Mesodermal cell (in vitro differentiated cells): ENCODE data around the gene OPCML.

Experiments
- H3K27ac ChIP-seq: 2 replicates; pipeline ENCODE4 v1.7.0; 2013; ENCODE audit warnings: mild to moderate bottlenecking, low read depth, low read length, moderate library complexity; ENCODE audit not compliant: severe bottlenecking
- H3K36me3 ChIP-seq: 2 replicates; pipeline ENCODE4 v1.7.1; 2013; ENCODE audit warnings: mild to moderate bottlenecking, low read length, moderate library complexity; ENCODE audit not compliant: control insufficient read depth, insufficient read depth
- H3K4me1 ChIP-seq: one replicate; pipeline ENCODE4 v1.7.1; 2013; ENCODE audit warnings: mild to moderate bottlenecking, low read length; ENCODE audit not compliant: insufficient read depth, control insufficient read depth, poor library complexity, severe bottlenecking
- H3K4me3 ChIP-seq: 2 replicates; pipeline ENCODE4 v1.7.0; 2013; ENCODE audit warnings: low read length, control low read depth, mild to moderate bottlenecking; ENCODE audit not compliant: insufficient read depth, poor library complexity, severe bottlenecking; ENCODE audit errors: extremely low read depth
- H3K9me3 ChIP-seq: 2 replicates; pipeline ENCODE4 v1.7.1; 2013; ENCODE audit warnings: mild to moderate bottlenecking, low read length, moderate library complexity; ENCODE audit not compliant: control insufficient read depth
- WGBS, 2 experiments: methylation state at CpG; one replicate each; pipeline ENCODE4 v1.1.5; 2013; ENCODE audit warnings: missing lambda C conversion rate in 2 of 2; ENCODE audit not compliant: insufficient coverage in 2 of 2; 5-methylcytosine and 5-hydroxymethylcytosine counted together

OPCML gene

DNA sequence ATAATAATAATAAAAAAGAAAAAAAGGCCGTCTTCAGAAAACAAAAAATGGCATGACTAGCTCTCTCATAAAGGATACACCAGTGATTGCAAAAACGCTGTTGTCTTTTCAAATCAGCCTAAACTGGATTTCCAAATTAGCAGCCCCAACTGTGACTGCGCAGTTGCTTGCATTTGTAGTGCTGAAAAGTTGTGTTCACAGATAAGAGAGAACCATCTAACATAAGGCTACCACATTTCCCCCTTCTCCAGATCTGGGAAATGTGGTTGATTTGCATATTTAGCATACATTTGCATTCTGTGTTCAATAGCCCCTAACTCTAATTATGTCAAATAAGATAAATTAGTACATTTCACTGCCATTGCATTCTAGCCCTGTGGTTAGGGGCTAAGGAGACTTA, 650.7 kb downstream of the OPCML start:
- 17 to 42% methylated on average over 1 to 2 of the region's 3 CpGs for WGBS, 2 experiments
- Histone ChIP-seq H3K4me3 (no peak overlapping the region), H3K36me3 (no peaks in the 10 kb centered on the region), H3K27ac (no peak overlapping the region), H3K9me3 (no peaks in the 10 kb centered on the region), H3K4me1 (peaks cover 5% of the 10 kb centered on the region)

DNA sequence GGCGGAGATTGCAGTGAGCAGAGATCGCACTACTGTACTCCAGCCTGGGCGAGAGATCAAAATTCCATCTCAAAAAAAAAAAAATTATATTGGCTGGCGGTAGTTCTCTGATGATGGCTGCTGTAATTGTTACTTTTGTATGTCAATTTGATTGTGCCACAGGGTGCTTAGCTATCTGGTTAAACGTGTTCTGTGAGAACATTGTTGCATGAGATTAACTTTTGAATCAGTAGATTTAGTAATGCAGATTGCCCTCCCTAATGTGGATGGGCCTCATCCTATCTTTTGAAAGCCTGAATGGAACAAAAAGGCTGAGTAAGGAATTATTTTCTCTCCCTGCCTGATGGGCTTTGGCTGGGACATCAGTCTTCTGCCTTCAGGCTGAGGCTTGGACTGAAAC, 654.2 kb downstream of the OPCML start:
- WGBS, 2 experiments = 93 to 100% methylated on average over 1 to 4 of the region's 5 CpGs
- Histone ChIP-seq H3K27ac (no peak overlapping the region), H3K9me3 (no peaks in the 10 kb centered on the region), H3K4me1 (no peaks in the 10 kb centered on the region), H3K36me3 (no peaks in the 10 kb centered on the region), H3K4me3 (no peak overlapping the region)

DNA sequence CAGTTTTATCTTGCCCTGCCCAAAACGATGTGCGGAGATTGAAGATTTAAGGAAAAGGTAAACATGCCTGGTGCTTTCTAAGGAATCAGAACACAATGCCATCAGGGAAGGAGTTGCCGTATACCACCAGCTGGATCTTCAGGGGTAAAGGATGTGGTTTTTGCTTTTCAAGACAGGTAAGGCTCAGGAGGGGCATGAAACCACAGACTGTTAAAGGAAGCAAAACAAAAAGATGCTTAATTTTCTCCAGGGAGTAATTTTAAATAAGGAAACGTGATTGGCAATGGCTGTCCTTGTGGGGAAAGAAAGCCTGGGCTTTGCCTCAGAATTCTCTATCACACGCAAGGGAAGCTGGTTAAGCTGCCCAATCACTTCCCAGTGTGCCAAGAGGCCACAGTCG, 655.6 kb downstream of the OPCML start:
- WGBS, 2 experiments = 89 to 93% methylated on average over 5 of the region's 6 CpGs
- Histone ChIP-seq H3K27ac (no peak overlapping the region), H3K4me3 (no peak overlapping the region), H3K36me3 (no peaks in the 10 kb centered on the region), H3K9me3 (no peaks in the 10 kb centered on the region), H3K4me1 (no peaks in the 10 kb centered on the region)

DNA sequence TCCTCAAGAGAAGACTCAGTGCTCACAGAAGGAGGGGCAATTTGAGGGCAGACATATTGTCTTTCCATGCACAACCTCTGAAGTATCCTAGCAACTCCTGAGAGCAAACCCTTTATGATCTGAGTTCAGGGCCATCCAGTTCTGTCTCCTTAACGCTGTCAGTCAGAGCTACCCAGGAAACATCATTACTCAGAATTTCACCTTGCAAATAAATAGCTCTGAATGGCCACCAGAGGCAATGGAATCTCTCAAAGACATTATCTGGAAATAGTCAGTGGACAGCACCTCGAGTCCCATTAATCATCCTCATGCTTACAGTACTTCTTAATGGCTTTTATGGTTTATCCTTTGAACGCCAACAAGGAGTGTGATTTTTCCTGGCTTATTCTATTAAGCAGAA, 656.1 kb downstream of the OPCML start:
- Histone ChIP-seq H3K4me3 (no peak overlapping the region), H3K4me1 (no peaks in the 10 kb centered on the region), H3K36me3 (no peaks in the 10 kb centered on the region), H3K9me3 (no peaks in the 10 kb centered on the region), H3K27ac (no peak overlapping the region)
- 88 to 100% methylated on average over 1 to 2 of the region's 3 CpGs for WGBS, 2 experiments

DNA sequence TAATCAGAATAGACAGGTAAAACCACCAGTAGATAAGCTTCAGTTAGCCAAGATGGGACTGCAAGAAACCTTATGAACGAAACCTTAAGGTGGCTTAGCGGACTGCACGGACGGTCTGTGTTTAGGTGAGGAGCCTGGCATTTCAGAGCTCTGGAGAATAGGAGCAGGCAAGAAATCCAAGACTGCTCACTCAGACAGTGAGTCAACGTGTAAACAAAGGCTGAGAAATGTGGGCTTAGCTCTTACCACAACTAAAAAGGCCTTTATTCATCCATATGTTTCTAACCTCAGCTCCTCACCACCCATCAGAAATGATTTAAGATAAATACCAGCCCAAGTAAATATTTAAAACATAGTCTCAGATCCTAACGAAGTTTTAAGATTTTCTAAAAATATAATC, 657.7 kb downstream of the OPCML start:
- no peak overlapping the region for H3K27ac ChIP-seq
- H3K36me3 ChIP-seq = no peaks in the 10 kb centered on the region

DNA sequence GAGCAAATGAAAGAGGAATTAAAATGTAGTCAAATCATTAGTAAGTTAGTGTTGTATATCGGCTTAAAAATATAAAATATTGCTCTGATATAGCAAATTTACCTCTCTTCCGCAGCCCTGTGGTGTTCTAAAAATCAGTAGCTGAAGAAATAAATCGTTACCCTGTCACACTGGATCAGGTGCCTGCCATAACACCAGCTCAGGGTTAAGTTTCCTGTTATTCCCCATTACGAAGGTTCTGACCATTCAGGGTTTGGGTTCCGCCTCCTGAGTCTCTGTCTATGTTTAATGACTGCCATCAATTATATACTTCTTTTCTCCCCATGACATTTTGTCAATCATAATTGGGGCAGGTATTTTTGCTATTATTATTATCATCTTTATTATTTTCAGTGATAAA, 658.5 kb downstream of the OPCML start:
- WGBS, 2 experiments = 83 to 93% methylated on average over 3 of the region's 5 CpGs
- no peaks in the 10 kb centered on the region for H3K4me1 ChIP-seq
- no peak overlapping the region for H3K4me3 ChIP-seq
- no peak overlapping the region for H3K27ac ChIP-seq
- no peaks in the 10 kb centered on the region for H3K36me3 ChIP-seq
- no peaks in the 10 kb centered on the region for H3K9me3 ChIP-seq

More for the DNA sequence above, 657.7 kb downstream of the OPCML start:
- WGBS, 2 experiments = 87 to 92% methylated on average over 4 to 5 of the region's 6 CpGs
- H3K4me3 ChIP-seq = no peak overlapping the region
- H3K4me1 ChIP-seq = no peaks in the 10 kb centered on the region
- H3K9me3 ChIP-seq = no peaks in the 10 kb centered on the region

DNA sequence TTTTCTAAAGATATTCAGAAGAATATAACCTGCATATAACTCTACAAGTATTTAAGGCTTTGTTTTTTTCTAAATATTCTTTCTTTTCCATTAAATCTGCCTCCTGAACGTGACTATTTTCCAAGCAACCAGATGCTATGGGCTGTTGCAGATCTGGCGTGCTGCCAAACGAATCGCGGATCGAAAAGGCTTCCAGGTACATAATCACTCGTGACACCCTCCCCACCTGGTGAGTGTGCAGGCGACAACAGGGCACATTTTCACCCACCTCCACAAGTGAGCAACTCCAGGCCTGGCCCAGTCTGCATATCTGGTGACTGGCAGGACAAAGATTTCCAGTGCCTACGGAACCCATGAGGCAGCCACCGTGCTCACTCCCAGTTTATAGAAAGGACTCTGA, 660.1 kb downstream of the OPCML start:
- no peaks in the 10 kb centered on the region for H3K9me3 ChIP-seq
- no peak overlapping the region for H3K4me3 ChIP-seq
- no peaks in the 10 kb centered on the region for H3K36me3 ChIP-seq
- no peaks in the 10 kb centered on the region for H3K4me1 ChIP-seq
- no peak overlapping the region for H3K27ac ChIP-seq
- 85 to 87% methylated on average over 10 of the region's 10 CpGs for WGBS, 2 experiments

DNA sequence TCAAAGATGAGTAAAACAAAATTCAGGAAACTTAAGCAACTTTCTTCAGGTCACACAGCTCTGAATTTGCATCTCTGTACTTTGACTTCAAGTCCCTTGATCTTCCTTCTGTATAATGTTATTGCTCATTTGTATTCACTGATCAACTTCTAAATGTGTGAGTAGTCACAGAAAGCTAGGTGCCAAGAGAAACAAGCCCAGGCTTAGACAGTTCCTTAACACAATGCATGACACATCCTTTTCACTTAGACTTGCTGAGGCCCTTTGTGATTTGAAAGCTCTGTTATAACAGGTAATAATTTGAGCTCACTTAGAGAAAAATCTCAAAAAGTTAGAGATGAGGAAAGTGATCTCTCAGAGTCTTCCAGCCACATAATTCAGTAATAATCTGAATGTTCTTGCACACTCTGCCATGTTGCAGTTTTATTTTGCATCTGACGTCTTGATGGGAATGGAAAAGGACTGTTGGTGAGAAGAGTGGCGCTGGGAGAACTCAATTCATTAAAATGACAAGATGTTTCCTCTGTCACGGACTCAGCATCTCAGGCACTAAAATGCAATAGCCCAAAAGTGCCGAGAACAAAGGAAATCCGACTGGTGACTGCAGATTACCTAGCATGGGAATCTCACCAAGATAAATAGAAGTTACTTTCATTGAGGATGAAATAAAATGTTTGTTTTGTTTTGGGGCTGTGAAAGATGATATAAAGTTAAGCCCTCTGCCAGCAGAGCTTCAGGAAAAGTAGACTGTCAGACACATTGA, 665.3 kb downstream of the OPCML start:
- H3K4me1 ChIP-seq = no peaks in the 10 kb centered on the region
- no peaks in the 10 kb centered on the region for H3K36me3 ChIP-seq
- H3K4me3 ChIP-seq = no peak overlapping the region
- H3K27ac ChIP-seq = no peak overlapping the region
- H3K9me3 ChIP-seq = no peaks in the 10 kb centered on the region
- WGBS, 2 experiments = 80 to 87% methylated on average over 3 to 4 of the region's 5 CpGs

DNA sequence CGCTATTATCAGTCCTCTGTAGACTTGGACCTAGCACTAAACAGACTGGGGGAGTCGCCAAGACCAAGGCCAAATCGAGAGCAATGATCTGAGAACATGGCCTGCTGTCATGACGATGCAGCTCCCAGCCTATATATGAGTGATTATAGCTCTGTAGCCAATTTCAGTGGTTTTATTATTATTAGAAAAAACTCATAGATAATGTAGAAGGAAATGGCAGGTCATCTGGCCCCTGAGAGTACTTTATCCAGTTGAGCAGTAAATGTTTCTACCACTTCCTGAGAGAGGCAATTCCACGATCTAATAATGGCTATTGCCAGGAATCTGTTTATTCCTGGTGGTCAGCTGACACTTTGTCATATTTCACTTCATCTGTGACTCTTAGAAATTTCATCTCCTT, 666.7 kb downstream of the OPCML start:
- no peak overlapping the region for H3K4me3 ChIP-seq
- no peaks in the 10 kb centered on the region for H3K36me3 ChIP-seq
- H3K4me1 ChIP-seq = no peaks in the 10 kb centered on the region
- WGBS, 2 experiments = 91 to 93% methylated on average over 2 to 4 of the region's 5 CpGs
- H3K27ac ChIP-seq = no peak overlapping the region
- H3K9me3 ChIP-seq = no peaks in the 10 kb centered on the region

DNA sequence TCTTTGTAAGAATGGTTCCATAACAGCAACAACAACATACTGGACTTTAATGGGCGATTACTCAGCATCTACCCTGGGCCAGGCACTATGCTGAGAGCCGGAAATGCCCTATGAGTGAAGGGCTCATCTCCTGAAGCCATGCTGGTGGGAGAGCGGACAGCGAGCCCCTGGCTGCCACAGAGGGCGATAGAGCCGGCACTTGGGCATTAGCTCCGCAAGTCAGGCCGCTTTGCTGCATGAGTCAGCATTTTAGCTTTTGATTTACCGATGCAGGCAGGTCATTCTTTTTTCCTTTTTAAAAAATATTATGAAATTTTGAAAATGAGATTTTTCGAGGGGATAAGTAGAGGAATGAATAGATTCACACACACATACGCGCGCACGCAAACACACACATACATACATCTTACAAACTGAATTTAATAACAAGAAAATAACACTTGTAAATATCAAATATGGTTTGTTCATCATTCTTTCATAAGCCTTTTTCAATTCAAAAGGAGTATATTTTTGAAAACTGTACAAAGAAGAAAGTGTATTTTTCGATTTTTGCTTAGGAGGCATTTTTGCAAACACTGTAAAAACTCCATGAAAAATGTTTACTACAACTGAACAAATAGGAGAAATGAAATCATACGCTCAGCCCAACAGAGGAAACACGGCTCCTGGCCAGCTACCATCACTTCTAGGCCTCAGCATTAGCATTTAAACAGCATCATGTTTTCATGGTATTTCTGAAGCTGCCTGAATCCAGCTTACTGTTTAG, 667.3 kb downstream of the OPCML start:
- Histone ChIP-seq H3K27ac (no peak overlapping the region), H3K36me3 (no peaks in the 10 kb centered on the region), H3K9me3 (no peaks in the 10 kb centered on the region), H3K4me1 (no peaks in the 10 kb centered on the region), H3K4me3 (no peak overlapping the region)
- WGBS, 2 experiments = 79% methylated on average over 5 to 6 of the region's 17 CpGs

DNA sequence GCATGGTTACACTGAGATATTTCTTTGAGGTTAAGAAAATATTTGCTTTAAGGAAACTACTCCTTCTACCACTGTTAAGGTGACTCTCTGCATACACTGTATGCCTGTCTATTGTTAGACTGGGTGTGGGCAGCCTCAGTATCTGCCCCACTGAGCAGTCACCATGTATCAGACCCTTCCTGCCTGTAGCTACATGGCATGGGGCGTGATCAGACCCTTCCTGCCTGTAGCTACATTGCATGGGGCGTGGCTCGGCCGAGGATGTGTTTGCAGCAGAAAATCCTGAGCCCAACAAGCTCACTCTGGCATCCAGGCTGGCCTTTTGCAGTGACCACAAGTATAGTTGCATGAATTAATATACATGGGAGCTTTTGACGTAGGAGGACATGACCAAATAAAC, 669.4 kb downstream of the OPCML start:
- Histone ChIP-seq H3K36me3 (no peaks in the 10 kb centered on the region), H3K4me3 (no peak overlapping the region), H3K27ac (no peak overlapping the region), H3K4me1 (no peaks in the 10 kb centered on the region), H3K9me3 (no peaks in the 10 kb centered on the region)
- WGBS, 2 experiments = 80 to 94% methylated on average over 1 to 5 of the region's 5 CpGs
